Lung (tissue), 12 donors: ENCODE measurements around the gene CASR. TPM values are rescaled to one million over a fixed set of nuclear protein-coding genes. Genes with fewer than 3 reads are reported as not detected.

Experiments
- ATAC-seq: fragments of 200-7000 bp; cut with Tn5 transposase; one replicate; pipeline ENCODE4 v1.9.1; 2020; ENCODE audit warnings: moderate number of reproducible peaks; ENCODE audit not compliant: insufficient read depth, low FRiP score
- DNase-seq, 3 donors: peaks; one replicate each; pipeline ENCODE4 v3.0.0-alpha.2; 2013 to 2017
- H3K27ac ChIP-seq, 2 donors: one replicate each; pipeline ENCODE4 v1.5.1; 2013; ENCODE audit warnings: mild to moderate bottlenecking in 2 of 2, moderate library complexity in 2 of 2, control low read depth in 1 of 2, inconsistent platforms in 1 of 2, low read depth in 1 of 2, low read length in 1 of 2
- H3K27me3 ChIP-seq, 3 donors: one replicate each; pipeline ENCODE4 v1.5.1; 2013; ENCODE audit warnings: low read length in 2 of 3; ENCODE audit not compliant: control insufficient read depth in 3 of 3, insufficient read depth in 3 of 3
- H3K36me3 ChIP-seq, 4 donors: one replicate each; pipeline ENCODE4 v1.5.1; 2013; ENCODE audit warnings: low read length in 4 of 4, mild to moderate bottlenecking in 1 of 4, moderate library complexity in 1 of 4; ENCODE audit not compliant: control insufficient read depth in 4 of 4, insufficient read depth in 4 of 4
- H3K4me1 ChIP-seq, 5 donors: one replicate each; pipeline ENCODE4 v1.5.1; 2013; ENCODE audit warnings: low read length in 5 of 5, mild to moderate bottlenecking in 2 of 5, moderate library complexity in 1 of 5; ENCODE audit not compliant: control insufficient read depth in 5 of 5, insufficient read depth in 5 of 5
- H3K4me3 ChIP-seq: one replicate; pipeline ENCODE4 v1.5.1; 2013; ENCODE audit warnings: mild to moderate bottlenecking, control low read depth, moderate library complexity
- H3K9ac ChIP-seq, 2 donors: one replicate each; pipeline ENCODE4 v1.5.1; 2013; ENCODE audit warnings: low read length in 2 of 2, control low read depth in 1 of 2; ENCODE audit not compliant: insufficient read depth in 1 of 2
- H3K9me3 ChIP-seq, 4 donors: one replicate each; pipeline ENCODE4 v1.5.1; 2013; ENCODE audit warnings: low read length in 3 of 4, mild to moderate bottlenecking in 1 of 4, moderate library complexity in 1 of 4; ENCODE audit not compliant: control insufficient read depth in 4 of 4, insufficient read depth in 3 of 4
- WGBS, 2 donors: extraction: QIAGEN DNeasy Blood & Tissue Kit; methylation state at CpG; one replicate each; pipeline ENCODE4 v1.1.7; 2013; 5-methylcytosine and 5-hydroxymethylcytosine counted together
- polyA plus RNA-seq, 2 donors: library from polyadenylated mRNA; stranded (reverse); fragments of 200-250 nt; gene quantifications; one replicate each; pipeline ENCODE4 v1.2.1, GENCODE V29; 2013
- total RNA-seq, 2 donors: library from RNA; depleted of rRNA in 1 of 2; stranded (reverse); fragments of >200 nt in 1 of 2; gene quantifications; one replicate each; pipeline ENCODE4 v1.2.1, GENCODE V29; 2014 to 2021
- TF ChIP-seq, protein P1 (sequence below): IDR thresholded peaks from 2 replicates; pipeline ENCODE4 v1.5.1; 2012; ENCODE audit warnings: mild to moderate bottlenecking; ENCODE audit errors: control extremely low read depth, extremely low read depth
- donor health status: control.
- donor health status: control.
- donor health status: Bipolar disorder and iron deficiency.
- donor health status: healthy.
- donor health status: DM: yes; HTN: yes; CAD: no.

Gene CASR
- total and polyA plus RNA-seq, 4 donors: 0.02 to 0.40 (median 0.02) TPM; not detected in 1

DNA sequence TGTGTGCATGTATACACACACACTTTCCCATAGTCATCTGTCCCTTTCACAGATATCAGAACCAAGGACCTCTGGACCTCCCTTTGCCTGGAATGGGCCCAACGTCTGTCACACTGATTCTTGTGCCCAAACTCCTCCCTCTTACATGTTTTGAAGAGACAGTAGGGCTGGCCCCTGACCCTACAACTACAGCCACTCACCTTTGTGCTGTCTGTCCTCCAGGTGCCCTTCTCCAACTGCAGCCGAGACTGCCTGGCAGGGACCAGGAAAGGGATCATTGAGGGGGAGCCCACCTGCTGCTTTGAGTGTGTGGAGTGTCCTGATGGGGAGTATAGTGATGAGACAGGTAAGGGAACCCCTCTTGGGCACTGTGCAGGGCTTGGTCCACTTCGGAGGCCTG lies 98.4 kb downstream of the CASR start:
- TF ChIP-seq, protein P1, sequence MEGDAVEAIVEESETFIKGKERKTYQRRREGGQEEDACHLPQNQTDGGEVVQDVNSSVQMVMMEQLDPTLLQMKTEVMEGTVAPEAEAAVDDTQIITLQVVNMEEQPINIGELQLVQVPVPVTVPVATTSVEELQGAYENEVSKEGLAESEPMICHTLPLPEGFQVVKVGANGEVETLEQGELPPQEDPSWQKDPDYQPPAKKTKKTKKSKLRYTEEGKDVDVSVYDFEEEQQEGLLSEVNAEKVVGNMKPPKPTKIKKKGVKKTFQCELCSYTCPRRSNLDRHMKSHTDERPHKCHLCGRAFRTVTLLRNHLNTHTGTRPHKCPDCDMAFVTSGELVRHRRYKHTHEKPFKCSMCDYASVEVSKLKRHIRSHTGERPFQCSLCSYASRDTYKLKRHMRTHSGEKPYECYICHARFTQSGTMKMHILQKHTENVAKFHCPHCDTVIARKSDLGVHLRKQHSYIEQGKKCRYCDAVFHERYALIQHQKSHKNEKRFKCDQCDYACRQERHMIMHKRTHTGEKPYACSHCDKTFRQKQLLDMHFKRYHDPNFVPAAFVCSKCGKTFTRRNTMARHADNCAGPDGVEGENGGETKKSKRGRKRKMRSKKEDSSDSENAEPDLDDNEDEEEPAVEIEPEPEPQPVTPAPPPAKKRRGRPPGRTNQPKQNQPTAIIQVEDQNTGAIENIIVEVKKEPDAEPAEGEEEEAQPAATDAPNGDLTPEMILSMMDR: no peak
- Histone ChIP-seq H3K9ac (no peak overlapping the region), H3K4me1 (no peaks in the 10 kb centered on the region), H3K27me3 (peaks cover 0 to 2% (median 0%) of the 10 kb centered on the region in 3 donors), H3K9me3 (peaks cover 0 to 1% (median 0%) of the 10 kb centered on the region in 4 donors), H3K36me3 (no peaks in the 10 kb centered on the region), H3K4me3 (no peak overlapping the region), H3K27ac (no peak overlapping the region)
- DNase-seq (no peak), ATAC-seq (no peak)
- WGBS, 2 donors: 84 to 85% methylated on average over 3 of the region's 3 CpGs

DNA sequence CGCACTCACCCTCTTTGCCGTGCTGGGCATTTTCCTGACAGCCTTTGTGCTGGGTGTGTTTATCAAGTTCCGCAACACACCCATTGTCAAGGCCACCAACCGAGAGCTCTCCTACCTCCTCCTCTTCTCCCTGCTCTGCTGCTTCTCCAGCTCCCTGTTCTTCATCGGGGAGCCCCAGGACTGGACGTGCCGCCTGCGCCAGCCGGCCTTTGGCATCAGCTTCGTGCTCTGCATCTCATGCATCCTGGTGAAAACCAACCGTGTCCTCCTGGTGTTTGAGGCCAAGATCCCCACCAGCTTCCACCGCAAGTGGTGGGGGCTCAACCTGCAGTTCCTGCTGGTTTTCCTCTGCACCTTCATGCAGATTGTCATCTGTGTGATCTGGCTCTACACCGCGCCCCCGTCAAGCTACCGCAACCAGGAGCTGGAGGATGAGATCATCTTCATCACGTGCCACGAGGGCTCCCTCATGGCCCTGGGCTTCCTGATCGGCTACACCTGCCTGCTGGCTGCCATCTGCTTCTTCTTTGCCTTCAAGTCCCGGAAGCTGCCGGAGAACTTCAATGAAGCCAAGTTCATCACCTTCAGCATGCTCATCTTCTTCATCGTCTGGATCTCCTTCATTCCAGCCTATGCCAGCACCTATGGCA lies 100.5 kb downstream of the CASR start:
- TF ChIP-seq, protein P1: no peak
- Histone ChIP-seq H3K36me3 (no peaks in the 10 kb centered on the region), H3K9ac (no peak overlapping the region), H3K4me3 (no peak overlapping the region), H3K4me1 (no peaks in the 10 kb centered on the region), H3K27ac (no peak overlapping the region), H3K27me3 (peaks cover 0 to 2% (median 0%) of the 10 kb centered on the region in 3 donors), H3K9me3 (peaks cover 0 to 1% (median 0%) of the 10 kb centered on the region in 4 donors)
- ATAC-seq (no peak), DNase-seq (no peak)
- WGBS, 2 donors: 87 to 97% methylated on average over 21 to 22 of the region's 22 CpGs

DNA sequence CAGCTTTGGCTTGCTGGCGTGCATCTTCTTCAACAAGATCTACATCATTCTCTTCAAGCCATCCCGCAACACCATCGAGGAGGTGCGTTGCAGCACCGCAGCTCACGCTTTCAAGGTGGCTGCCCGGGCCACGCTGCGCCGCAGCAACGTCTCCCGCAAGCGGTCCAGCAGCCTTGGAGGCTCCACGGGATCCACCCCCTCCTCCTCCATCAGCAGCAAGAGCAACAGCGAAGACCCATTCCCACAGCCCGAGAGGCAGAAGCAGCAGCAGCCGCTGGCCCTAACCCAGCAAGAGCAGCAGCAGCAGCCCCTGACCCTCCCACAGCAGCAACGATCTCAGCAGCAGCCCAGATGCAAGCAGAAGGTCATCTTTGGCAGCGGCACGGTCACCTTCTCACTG lies 101.0 kb downstream of the CASR start:
- no peaks in the 10 kb centered on the region for H3K4me1 ChIP-seq
- H3K36me3 ChIP-seq: no peaks in the 10 kb centered on the region
- WGBS, 2 donors: 94 to 96% methylated on average over 20 of the region's 20 CpGs
- no peak overlapping the region for H3K27ac ChIP-seq
- H3K9me3 ChIP-seq: peaks cover 0 to 1% (median 0%) of the 10 kb centered on the region in 4 donors
- no peak overlapping the region for H3K4me3 ChIP-seq
- DNase-seq (no peak), ATAC-seq (no peak)
- H3K9ac ChIP-seq: no peak overlapping the region
- H3K27me3 ChIP-seq: no peaks in the 10 kb centered on the region
- TF ChIP-seq, protein P1: no peak
